Activated CD8-positive, alpha-beta memory T cell treated with anti-CD3 and anti-CD28 coated beads, Interleukin-2, amount 50 U/mL, for 24 hours (primary cell): ENCODE data around the gene PRCD.
"Not testable (repeated sequence)": the region's sequence is repeated elsewhere in the genome, so short reads cannot be mapped to it uniquely, and the experiment has no call there.

Source experiments
- DNase-seq: peaks from one replicate; pipeline ENCODE4 v3.0.0-alpha.2; 2020; ENCODE audit errors: extremely low read depth

PRCD gene

DNA sequence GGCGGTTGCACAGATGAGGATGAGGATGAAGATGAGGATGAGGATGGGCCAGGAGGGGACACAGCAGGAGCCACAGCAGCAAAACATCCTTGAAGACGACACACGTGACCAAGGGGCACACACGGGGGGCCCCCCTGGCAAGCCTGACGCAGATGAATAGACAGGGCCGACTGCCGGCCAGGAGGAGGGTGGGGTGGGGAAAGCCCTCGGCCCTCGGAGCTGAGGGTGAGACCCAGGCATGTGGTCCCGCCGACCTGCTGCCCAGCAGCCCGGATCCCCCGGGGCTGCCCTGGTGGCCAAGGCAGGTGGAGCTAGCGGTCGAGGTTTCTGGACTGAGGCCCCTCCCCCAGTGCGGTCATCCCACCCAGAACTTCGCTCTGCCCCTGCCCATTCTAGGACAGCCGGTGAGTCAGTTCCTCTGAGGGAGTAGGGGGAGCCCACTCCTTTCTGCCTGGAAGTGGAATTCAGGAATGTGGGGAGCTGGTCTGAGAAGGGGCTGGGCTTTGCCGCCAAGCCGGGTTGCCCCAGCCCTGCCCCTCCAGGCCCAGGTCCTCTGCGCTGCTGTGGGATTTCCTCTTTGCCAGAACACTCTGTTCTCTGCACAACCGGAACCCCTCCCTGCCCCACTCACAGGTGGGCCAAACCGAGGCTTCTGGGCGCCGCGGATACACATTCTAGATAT lies 12.3 kb upstream of the PRCD start:
- DNase-seq = no peak

DNA sequence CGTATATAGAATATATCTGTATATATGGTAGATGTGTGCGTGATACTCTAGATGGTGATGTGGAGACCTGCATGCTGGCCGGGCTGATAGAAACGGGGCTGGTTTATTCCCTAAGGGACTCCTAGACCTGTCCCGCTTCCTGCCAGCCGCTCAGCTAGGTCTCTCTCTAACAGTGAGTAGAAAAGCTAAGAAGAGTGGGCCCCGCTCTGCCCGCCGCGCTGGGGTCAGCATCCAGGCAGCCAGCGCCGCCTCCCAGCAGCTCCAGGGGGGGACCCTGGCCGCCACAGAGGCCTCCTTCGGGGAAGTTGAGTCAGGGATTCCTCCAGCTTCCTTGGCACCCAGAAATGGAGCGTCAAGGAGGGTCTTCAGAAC lies 11.7 kb upstream of the PRCD start:
- no peak for DNase-seq

DNA sequence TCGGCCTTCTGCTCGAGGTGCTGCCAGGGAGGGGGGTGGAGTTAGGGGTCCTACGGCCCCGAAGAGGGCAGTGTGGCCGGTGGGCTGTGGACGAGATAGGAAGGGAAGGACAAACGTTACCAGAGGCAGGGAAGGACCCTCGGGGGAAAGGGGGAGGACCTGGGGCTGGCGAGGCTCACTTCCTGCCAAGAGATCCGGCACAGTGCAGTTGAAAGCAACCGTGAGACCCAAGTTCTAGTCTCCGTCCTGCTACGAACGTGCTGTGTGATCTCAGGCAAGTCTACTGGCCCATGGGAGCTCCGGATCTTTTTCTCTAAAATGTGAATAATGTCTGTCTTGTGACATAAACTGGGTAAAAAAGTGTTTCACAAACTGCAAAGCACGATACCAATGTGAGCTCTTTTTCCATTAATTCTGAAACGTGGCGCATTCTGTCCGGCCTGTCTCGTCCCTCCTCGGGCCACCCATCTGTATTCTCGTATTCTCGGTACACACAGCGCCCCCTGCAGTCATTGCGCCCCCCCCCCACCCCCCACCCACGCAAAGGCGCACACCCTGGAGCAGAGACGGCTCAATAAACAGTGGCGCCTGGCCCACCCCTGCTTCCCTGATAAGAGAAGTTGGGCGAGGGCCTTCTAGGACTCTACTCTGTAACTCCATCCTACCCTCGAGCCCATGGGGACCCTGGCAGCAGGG lies 11.2 kb upstream of the PRCD start:
- DNase-seq = no peak

DNA sequence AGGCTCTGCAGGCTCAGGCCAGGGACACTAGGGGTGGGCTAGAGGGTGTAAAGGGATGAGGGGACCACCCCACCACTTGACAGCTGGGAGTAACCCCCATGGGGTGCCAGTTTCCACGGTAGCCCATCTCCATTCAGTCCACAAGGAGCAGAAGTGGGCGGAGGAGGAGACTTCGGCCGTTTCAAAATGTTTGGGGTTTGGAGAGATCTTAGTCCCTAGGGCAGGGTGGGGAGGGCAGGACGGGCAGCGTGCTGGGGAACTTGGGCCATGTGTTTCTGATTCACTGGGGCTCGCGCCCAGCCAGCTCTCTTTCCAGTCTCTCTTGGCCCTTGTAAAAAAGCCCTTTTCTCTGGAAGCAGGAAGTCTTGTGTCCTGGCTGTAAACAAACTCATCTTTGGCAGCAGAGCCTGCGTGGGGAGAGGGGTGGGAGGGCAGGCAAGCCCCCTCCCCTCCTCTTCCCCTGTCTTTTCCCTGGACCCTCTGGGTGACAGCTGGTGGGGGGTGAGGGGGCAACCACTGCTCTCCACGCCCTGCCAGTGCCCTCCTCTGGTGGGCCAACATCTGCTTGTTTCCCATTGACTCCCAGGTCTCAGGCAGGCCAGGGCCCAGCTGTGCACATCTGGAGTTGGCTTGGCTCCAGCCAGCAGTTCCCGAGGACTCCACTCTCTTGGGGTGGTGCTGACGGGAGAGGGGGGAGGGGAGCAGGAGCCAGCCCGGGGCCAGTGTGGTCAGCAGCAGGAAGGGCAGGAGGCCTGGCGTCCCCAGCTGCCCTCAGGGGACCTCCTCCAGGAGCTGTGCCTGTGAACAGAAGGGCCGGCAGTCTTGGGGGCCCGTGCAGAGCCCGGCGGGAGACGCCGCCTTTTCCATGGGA lies 10.4 kb upstream of the PRCD start:
- no peak for DNase-seq

DNA sequence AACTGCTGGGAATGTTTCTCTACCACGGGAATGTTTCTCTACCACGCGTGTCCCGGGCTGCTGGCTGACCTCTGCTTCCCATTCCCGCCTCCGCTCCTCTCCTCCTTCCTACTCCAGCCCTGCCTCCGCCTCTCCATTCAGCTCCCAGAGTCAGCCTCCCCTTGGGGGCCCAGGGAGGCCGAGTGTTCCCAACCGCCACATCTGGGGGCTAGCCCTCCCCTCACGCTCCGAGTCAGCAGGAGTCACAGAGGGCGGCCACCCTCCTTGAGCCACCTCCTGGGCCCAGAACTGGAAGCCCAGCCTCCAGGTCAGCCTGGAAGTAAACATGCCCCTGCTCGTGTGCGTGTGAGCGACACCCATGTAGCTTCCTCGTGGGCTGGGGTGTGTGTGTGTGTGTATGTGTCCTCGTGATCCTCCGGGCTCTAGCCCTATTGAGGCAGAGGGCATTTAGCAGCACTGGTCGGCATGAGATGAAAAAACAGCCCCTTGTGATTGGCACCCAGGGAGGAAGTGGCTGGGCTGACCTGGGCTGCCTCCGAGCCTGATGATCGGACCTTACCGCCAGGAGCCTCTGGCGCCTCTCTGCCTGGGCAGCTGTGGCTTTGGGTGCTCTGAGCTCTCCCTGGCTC lies 9.6 kb upstream of the PRCD start:
- no peak for DNase-seq

DNA sequence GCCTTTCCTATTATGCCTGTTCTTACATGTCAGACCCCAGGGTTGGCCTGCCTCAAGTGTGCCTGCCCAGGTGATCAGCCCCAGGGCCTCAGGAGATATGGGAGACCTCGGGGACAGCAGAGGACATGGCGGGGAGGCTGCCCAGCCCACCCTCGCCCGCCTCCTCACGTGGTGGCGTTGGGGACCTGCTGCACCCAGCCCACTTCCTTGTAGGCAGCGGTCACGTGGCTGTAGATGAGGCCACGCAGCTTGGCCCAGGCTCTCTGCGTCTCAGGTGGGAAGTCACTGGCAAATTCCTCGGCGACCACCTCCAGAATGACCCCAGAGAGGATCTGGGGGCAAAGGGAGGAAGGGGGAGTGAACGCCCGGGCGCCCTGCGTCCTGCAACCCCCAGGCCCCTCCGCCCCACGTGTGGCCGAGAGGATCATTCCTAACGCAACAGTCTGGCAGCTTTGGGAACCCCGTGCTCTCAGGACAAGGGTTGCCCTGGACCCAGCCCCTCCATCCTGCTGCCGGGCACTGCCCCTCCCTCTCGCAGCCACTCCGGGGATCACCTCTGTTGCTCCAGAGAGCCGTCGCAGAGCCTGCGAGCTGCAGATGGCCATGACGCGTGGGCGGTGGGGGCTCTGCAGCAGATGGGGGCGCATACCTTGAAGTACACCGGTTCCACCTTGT lies 8.9 kb upstream of the PRCD start:
- no peak for DNase-seq

DNA sequence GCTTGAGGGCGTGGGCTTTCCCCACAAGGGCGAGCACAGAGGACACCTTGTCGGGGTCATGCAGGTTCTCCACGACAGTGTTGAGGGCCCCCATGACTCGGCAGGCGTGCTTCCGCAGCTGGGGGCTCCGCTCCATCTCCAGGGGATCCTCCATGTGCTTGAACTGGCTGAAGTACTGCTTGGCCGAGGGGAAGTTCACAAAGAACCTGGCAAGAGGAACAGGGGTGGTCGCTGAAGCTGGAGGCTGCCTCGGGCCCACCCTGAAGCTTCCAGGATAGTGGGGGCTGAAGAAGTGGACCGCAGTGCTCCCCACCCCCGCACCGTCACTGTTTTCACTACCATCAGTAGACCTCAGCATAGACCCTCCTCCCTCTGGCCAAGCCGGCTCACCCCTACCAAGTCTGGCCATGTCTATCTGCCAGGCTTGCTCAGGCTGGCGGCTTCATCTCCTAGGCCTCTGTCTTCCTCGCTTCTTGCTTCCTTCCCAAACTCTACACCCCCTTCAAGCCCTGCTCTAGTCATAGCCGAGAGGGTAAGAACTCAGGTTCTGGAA lies 8.3 kb upstream of the PRCD start:
- no peak for DNase-seq

DNA sequence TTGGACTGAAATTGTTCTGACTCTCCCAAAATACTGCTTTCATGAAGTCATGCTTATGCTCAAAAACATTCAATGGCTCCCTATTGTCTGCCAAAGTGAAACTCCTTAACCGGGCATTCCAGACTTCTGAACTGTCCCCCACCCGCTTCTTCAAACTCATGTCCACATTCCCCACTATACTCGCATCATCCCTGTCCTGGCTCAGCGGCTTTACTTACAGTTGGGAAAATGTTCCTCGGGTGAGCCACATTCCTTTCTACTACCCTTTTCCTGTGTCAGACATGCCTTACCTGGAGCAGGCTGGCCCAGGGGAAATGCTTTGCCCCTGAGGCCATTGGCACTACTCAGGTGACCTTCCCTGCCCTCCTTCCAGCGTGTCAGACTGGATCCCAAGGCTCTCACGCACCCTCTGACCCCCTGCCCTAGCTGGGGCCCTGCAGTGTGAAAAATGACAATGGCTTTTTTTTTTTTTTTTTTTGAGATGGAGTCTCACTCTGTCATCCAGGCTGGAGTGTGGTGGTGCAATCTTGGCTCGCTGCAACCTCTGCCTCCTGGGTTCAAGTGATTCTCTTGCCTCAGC lies 7.7 kb upstream of the PRCD start:
- DNase-seq = no peak

DNA sequence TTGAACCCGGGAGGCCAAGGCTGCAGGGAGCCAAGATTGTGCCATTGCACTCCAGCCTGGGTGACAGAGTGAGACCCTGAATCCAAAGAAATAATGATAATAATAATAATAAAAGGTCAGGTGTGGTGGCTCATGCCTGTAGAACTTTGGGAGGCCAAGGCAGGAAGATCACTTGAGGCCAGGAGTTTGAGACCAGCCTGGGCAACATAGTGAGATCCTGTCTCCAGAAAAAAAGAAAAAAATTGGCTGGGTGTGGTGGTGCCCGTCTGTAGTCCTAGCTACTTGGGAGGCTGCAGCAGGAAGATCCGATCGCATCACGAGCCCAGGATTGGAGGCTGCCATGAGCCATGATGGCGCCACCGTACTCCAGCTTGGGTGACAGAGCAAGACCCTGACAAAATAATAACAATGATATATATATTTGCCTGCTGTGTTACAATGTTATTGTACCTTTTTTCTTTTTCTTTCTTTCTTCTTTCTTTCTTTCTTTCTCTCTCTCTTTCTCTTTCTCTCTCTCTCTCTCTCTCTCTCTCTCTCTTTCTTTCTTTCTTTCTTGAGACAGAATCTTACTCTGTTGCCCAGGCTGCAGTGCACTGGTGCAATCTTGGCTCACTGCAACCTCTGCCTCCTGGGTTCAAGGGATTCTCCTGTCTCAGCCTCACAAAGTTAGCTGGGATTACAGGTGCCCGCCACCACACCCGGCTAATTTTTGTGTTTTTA lies 6.0 kb upstream of the PRCD start:
- not testable (repeated sequence) for DNase-seq

DNA sequence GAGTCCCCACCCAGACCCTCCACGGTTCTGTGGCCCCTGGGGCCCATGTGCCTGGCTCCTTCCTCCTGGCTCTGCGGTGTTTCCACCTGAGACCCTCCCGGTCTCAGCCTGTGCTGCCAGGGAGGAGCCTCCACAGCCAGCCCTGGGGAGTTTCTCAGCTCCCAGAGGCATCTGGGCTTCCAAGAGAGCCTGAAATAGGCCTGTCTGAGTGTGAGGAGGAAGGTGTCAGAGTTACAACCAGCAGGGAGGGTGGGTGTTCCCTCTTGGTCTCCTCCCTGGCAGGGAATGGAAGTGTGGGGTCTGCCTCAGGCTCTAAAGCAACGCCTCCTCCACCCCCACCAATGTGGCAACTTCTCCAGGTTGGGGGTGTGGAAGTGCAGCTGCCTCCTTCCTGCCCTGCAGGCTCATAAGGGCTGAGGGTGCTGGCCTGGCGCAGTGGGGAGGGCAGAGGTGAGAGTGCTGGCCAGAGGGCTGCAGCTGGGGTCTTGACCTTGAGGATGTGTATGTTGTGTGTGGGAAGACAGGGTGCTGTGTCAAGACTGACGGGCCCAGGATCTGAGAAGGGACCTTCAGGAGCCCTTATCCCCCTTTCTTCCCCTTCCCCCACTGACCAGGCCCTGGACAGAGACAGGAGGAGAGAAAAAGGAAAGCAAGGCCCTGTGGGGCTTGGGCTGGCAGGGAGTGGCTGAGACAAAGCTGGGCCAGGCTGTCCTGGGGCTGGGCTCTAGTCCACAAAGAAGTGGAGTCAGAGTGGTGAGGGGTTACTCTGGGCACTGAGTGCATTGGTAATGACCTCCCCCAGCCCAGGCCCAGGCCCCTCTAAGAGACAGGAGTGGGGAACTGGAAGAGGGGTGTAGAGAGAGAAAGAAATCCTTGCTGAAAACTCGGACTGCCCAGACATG lies 4.8 kb upstream of the PRCD start:
- DNase-seq = no peak

DNA sequence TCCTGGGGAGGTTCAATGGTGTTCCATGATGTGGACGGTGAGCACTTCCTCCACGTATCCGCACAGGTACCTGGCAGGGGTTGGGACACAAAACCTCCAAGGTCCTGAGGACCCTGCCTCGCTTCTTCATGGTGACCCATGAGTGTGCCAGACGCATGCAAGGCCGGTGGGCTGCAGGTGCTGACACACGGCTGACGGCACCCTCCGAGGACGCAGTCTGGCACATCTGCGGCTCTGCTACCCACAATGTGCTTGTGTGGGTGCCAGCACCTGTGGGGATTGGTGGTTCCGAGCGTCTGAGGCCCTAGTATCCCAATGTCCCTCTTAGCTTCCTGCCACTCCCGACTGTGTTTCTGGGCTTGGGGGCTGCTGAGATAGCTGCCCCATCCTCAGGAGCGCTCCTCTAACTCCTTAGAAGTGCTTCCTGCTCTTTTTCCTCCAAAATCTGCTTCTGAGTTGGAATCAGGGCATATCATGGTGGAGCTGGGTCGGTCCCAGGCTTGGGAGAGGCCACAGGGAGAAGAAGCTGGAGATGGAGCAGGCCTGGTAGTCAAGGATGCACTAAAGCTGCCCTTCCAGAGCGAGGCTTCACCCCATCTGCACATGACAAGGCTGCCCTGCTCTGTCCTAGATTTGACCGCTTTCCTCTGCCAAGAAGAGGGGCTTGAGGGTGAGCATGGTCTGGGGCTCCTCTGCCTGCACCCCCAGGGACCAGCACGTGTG lies 3.9 kb upstream of the PRCD start:
- no peak for DNase-seq

DNA sequence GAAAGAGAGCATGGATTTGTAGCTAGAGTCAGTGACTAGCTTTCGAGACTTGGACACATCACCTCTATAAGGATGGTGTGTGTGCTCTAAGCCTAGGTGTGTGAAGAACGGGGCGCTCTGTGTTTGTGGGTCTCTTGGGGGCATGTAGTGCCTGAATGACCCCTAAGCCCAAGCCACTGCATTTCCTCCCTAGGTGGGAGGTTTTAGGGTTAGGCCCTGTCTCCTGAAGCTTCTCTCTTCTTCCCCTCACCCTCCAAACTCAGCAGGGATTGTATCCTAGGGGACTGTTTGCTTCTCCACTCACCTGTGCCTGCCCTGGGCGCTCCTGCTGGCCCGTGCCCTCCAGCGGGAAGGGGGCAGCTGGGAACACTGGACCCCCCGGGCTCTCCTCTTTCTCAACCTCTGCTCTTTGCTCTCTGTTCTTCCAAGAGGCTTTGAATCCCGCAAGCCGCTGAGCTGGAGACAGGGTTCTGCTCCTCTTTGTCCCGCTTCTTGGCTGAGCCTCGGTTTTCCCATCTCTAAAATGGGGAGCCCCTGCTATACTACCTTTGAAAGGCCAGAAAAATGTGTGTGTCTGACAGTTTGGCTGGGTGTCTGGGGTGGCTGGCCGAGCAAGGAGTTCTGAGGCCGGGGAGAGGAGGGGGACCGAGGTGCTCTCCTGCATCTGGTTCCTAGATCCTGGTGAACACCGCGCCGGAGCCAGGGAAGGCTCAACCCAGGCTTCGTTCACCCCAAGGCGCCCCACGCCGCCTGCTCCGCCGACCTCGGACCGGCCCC lies 3.1 kb upstream of the PRCD start:
- no peak for DNase-seq

DNA sequence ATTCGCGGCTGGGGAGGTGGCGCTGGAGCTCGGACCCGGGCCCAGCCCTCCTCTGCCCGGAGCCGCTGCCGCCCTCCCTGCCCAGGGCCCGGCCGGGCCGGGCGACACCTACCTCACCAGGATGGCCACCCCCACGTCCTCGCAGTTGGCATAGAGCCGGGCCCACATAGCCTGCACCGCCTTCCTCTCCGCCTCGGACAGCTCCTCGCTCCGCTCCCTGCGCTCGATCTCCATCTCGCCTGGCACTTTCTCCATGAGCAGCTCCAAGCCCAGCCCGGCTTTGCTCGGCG lies 2.6 kb upstream of the PRCD start:
- DNase-seq = no peak

DNA sequence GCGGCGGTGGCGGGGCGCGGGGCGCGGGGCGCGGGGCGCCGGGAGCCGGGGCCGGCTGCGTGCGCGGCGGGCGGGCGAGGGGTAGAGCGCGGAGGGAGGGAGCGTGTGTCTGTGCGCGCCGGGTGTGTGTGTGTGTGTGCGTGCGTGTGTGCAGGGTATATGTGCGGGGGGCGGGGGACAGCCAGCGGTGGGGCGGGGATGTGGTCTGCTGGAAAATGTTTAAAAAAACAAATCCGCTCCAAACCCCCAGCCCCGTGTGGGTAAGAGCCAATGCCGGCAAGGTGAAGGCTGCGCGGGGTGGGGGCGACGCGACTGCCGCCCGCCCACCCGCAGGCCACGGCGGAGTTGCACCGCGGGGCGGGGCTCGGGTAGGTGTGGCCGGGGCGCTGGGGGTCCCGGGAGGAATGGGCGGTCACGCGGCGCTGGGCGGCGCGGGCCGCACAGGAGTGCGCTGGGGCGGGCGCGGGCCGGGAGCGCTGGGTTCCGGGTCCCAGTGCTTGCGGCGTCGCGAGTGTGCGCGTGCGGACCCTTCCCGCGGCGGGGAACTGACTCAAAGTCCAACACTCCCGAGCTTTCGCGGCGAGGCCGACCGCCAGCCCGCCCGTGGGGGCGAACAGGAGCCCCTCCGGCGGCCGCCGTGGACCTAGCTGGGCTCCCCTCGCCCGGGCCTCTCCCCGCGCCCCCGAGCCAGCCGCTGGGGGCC lies 2.1 kb upstream of the PRCD start, which contains the start of gene CYGB:
TSS of gene CYGB (minus strand) at position 132 of the 703 bp plus-strand sequence. CDS start 167 bp downstream, outside the sequence.
- no peak for DNase-seq

DNA sequence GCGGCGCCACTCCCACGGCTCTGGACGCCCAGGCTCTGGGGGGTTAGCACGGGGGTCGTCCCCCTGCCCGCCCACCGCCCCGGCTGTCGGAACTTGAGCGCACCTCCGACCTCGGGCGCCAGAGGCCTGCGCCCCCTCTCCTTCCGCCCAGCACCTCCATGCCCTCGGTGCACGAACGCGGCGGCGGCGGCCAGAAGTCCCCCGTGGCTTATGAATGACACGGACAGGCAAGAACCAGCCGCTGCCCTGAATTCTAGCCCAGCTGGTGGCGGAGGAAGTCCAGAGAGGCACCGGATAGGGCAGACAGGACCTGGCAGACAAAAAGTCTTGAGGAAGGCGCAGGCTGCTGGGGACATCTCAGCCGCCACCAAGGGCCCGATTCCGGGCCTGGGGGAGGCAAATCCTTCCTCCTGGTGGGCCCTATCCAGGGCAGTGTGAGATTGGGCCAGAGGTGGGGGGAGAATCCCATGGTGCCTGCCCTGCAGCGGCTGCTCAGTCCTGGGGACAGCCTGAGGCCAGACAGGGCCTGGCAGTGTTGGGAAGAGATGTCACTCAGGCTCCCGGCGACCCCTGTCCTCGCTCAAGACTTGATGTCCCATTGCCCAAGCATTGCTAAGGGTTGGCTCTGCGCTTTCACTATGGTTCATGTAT lies 1.4 kb upstream of the PRCD start:
- no peak for DNase-seq

DNA sequence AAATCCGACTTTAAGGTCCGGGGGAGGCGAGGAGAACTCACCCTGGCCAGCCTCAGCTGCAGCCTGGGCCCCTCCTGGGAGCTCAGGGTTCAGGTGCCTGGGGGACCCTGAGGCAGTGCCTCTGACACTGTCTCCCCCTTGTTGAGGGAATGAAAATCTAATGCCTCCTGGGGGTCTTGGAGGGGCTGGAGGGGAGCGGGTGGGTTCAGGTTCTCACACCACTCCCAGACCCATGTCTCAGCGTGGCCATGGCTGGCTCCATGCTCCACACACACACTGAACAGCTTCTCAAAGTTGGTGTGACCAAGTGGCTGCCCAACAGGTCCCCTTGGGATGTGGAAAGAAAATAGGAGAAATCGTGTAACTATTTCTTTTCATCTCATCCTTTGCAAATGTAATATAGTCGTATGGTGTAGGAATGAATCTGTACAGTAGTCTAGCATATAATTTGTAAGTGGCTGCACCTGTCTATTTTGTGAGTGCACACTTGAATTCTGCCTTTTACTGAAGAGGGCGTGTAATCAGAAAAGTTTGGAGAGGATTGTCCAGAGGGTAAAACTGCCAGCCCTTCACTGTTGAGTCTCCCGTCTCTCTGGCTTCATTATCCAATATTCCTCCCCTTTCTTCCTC lies 788 bp upstream of the PRCD start:
- no peak for DNase-seq
